ENCODE data around the gene RPTOR. TPM values are rescaled to one million over a fixed set of nuclear protein-coding genes. Genes with fewer than 3 reads are reported as not detected.

RPTOR gene
- total RNA-seq, 6 donors from 2014 or later = 26.8 to 109 (median 36.8) TPM

- no peak for ATAC-seq (ENCODE audit: low FRiP score in 2 of 2)
- DNase-seq = no peak
- WGBS, 2 donors = 96 to 97% methylated on average over 17 to 18 of the region's 18 CpGs
- Histone ChIP-seq H3K36me3 (peaks cover 0 to 31% (median 12%) of the 10 kb centered on the region in 4 donors), H3K27me3 (no peaks in the 10 kb centered on the region), H3K4me3 (no peak overlapping the region), H3K27ac (no peak overlapping the region), H3K4me1 (peaks cover 0 to 8% (median 3%) of the 10 kb centered on the region in 4 donors), H3K9me3 (no peaks in the 10 kb centered on the region)
- no peak for TF ChIP-seq CTCF (IDR thresholded peaks at IDR 0.05)
Measured at GRCh38 chr17:80821546-80821945, 276.9 kb downstream of the RPTOR start.

- ATAC-seq (ENCODE audit: low FRiP score in 2 of 2) (no peak), DNase-seq (peak in 1 of 2 donors; percentile 60)
- no peaks in the 10 kb centered on the region for H3K27me3 ChIP-seq
- no peak for TF ChIP-seq POLR2AphosphoS5 (IDR thresholded peaks at IDR 0.05)
- no peak for TF ChIP-seq EP300 (IDR thresholded peaks at IDR 0.05)
- TF ChIP-seq POLR2A (IDR thresholded peaks at IDR 0.05) = no peak
- TF ChIP-seq CTCF (IDR thresholded peaks at IDR 0.05) = no peak
- H3K4me1 ChIP-seq = peaks cover 0 to 8% (median 3%) of the 10 kb centered on the region in 4 donors
- H3K4me3 ChIP-seq = no peak overlapping the region
- H3K9me3 ChIP-seq = no peaks in the 10 kb centered on the region
- WGBS, 2 donors = 97% methylated on average over 34 to 36 of the region's 36 CpGs
- H3K36me3 ChIP-seq = peaks cover 0 to 34% (median 14%) of the 10 kb centered on the region in 4 donors
- H3K27ac ChIP-seq = no peak overlapping the region
Measured at GRCh38 chr17:80822021-80822699, 277.5 kb downstream of the RPTOR start.

- DNase-seq (no peak), ATAC-seq (ENCODE audit: low FRiP score in 2 of 2) (no peak)
- no peak overlapping the region for H3K4me3 ChIP-seq
- TF ChIP-seq EP300 (IDR thresholded peaks at IDR 0.05) (no peak), POLR2AphosphoS5 (IDR thresholded peaks at IDR 0.05) (no peak), CTCF (IDR thresholded peaks at IDR 0.05) (no peak), POLR2A (IDR thresholded peaks at IDR 0.05) (no peak)
- peaks cover 0 to 8% (median 3%) of the 10 kb centered on the region in 4 donors for H3K4me1 ChIP-seq
- no peak overlapping the region for H3K27ac ChIP-seq
- no peaks in the 10 kb centered on the region for H3K9me3 ChIP-seq
- 84 to 91% methylated on average over 20 of the region's 20 CpGs for WGBS, 2 donors
- peaks cover 0 to 35% (median 17%) of the 10 kb centered on the region in 4 donors for H3K36me3 ChIP-seq
- H3K27me3 ChIP-seq = no peaks in the 10 kb centered on the region
Measured at GRCh38 chr17:80822700-80823410, 278.2 kb downstream of the RPTOR start.

DNA sequence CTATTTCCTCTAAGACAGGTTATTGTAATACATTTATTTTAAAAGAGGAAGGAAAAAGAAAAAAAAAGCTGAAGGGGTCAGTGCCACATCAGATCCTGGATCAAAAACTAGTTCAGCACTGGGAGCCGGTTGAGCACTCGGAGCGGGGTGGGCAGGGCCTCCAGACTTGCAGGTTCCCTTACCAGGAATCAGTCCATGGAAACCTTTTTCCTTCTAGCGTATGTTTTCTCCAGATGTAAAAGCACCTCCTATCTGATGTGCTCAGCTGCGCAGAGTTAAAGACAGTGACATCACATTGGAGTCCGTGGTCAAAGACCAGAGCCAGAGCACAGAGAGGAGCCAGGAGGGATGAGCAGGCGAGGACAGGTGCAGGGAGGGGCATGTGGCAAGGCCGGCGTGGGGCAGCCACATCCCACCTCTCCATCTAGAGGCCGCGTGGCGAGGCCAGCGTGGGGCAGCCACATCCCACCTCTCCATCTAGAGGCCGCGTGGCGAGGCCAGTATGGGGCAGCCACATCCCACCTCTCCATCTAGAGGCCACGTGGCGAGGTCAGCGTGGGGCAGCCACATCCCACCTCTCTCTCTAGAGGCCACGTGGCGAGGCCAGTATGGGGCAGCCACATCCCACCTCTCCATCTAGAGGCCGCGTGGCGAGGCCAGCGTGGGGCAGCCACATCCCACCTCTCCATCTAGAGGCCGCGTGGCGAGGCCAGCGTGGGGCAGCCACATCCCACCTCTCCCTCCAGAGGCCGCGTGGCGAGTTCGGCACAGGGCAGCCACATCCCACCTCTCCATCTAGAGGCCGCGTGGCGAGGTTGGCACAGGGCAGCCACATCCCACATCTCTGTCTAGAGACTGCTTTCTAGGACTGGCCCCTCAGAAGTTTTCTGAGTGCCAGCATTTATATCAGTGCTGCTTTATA, 280.2 kb downstream of the RPTOR start:
- H3K27ac ChIP-seq = no peak overlapping the region
- peak in 1 of 2 donors; percentile 52 for DNase-seq
- 92 to 93% methylated on average over 27 to 35 of the region's 36 CpGs for WGBS, 2 donors
- TF ChIP-seq CTCF (IDR thresholded peaks at IDR 0.05) (no peak), POLR2A (IDR thresholded peaks at IDR 0.05) (no peak), EP300 (IDR thresholded peaks at IDR 0.05) (no peak), POLR2AphosphoS5 (IDR thresholded peaks at IDR 0.05) (no peak)
- no peaks in the 10 kb centered on the region for H3K4me1 ChIP-seq
- no peak for ATAC-seq (ENCODE audit: low FRiP score in 2 of 2)
- H3K27me3 ChIP-seq = no peaks in the 10 kb centered on the region
- no peaks in the 10 kb centered on the region for H3K9me3 ChIP-seq
- peaks cover 0 to 37% (median 19%) of the 10 kb centered on the region in 4 donors for H3K36me3 ChIP-seq
- no peak overlapping the region for H3K4me3 ChIP-seq

Data from upper lobe of left lung (tissue), 6 donors.